Effector memory CD4-positive, alpha-beta T cell (primary cell): ENCODE measurements around the gene LAPTM4A.
"Not testable (repeated sequence)": the region's sequence is repeated elsewhere in the genome, so short reads cannot be mapped to it uniquely, and the experiment has no call there.

Experiments
- DNase-seq, 3 donors: peaks; one replicate each; pipeline ENCODE4 v3.0.0-alpha.2; 2020
- H3K27ac ChIP-seq: 2 replicates; pipeline ENCODE4 v1.7.0; 2013; ENCODE audit warnings: mild to moderate bottlenecking, low read length, moderate library complexity; ENCODE audit not compliant: insufficient read depth, poor library complexity, severe bottlenecking
- H3K27me3 ChIP-seq: replicated peaks from 2 replicates; pipeline ENCODE4 v1.7.0; 2013; ENCODE audit warnings: mild to moderate bottlenecking, low read length; ENCODE audit not compliant: insufficient read depth, control insufficient read depth, poor library complexity, severe bottlenecking
- H3K36me3 ChIP-seq: 2 replicates; pipeline ENCODE4 v1.7.0; 2013; ENCODE audit warnings: mild to moderate bottlenecking, low read length, moderate library complexity; ENCODE audit not compliant: control insufficient read depth, insufficient read depth
- H3K4me1 ChIP-seq: 2 replicates; pipeline ENCODE4 v1.7.0; 2013; ENCODE audit warnings: low read length, mild to moderate bottlenecking; ENCODE audit not compliant: control insufficient read depth, insufficient read depth, poor library complexity, severe bottlenecking
- H3K4me3 ChIP-seq: 2 replicates; pipeline ENCODE4 v1.7.0; 2013; ENCODE audit warnings: low read length, low read depth, mild to moderate bottlenecking; ENCODE audit not compliant: insufficient read depth, poor library complexity, severe bottlenecking
- H3K9me3 ChIP-seq: 2 replicates; pipeline ENCODE4 v1.7.0; 2013; ENCODE audit warnings: mild to moderate bottlenecking, low read length, moderate library complexity; ENCODE audit not compliant: control insufficient read depth

LAPTM4A gene

DNA sequence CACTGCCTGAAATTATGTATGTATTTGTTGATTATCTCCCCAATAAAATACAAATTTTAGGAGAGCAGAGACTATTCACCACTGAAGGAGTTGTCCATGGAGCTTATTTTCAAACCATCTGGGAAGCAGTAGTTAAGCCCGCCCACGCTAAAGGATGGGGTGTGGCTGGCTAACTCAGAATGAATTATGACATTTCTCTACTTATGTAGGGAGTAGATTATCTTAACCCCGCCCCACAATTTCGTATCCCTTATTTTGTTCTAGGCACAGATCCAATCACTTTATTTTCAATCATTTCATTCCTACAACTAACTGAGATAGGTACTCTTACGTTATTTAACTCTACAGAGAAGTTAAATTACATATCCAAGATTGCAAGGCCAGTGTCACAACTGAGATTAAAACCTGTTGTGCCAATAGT, 1.4 kb upstream of the LAPTM4A start:
- Histone ChIP-seq H3K4me1 (peaks cover 11% of the 10 kb centered on the region), H3K27me3 (no peaks in the 10 kb centered on the region), H3K27ac (no peak overlapping the region), H3K9me3 (no peaks in the 10 kb centered on the region), H3K4me3 (no peak overlapping the region), H3K36me3 (no peaks in the 10 kb centered on the region)
- DNase-seq = no peak

DNA sequence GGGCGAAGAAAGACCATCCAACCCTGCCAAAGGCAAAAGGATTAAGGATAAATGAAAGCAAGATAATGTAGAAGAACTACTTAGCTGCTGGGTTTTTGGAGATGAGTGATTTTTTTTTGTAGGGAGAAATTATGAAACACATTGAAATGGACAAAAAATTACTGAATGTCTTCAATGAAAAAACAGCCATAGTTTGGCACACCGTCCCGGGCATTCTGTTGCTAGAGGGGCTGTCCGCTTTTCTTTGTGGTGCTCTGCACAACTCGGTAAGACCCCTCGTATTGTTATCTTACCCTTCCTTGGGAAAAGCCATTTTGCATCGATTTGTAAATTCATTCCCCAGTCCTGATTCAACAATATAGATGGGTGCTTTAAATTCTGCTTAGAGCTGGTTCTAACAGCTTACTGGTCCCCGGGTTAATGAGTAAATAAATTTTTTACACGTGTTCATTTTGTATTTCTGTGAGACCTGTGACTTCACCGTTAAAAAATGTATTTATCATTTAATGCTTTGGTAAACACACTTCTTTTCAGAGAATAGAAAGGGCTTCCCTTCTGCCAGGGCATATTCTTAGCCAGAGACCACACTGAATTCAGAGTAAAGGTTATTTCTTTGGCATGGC, 912 bp upstream of the LAPTM4A start:
- H3K27ac ChIP-seq = peak overlapping the region; percentile 95
- H3K4me1 ChIP-seq = peaks cover 11% of the 10 kb centered on the region
- H3K27me3 ChIP-seq = no peaks in the 10 kb centered on the region
- no peaks in the 10 kb centered on the region for H3K9me3 ChIP-seq
- no peaks in the 10 kb centered on the region for H3K36me3 ChIP-seq
- no peak for DNase-seq
- peak overlapping the region; percentile 57 for H3K4me3 ChIP-seq

DNA sequence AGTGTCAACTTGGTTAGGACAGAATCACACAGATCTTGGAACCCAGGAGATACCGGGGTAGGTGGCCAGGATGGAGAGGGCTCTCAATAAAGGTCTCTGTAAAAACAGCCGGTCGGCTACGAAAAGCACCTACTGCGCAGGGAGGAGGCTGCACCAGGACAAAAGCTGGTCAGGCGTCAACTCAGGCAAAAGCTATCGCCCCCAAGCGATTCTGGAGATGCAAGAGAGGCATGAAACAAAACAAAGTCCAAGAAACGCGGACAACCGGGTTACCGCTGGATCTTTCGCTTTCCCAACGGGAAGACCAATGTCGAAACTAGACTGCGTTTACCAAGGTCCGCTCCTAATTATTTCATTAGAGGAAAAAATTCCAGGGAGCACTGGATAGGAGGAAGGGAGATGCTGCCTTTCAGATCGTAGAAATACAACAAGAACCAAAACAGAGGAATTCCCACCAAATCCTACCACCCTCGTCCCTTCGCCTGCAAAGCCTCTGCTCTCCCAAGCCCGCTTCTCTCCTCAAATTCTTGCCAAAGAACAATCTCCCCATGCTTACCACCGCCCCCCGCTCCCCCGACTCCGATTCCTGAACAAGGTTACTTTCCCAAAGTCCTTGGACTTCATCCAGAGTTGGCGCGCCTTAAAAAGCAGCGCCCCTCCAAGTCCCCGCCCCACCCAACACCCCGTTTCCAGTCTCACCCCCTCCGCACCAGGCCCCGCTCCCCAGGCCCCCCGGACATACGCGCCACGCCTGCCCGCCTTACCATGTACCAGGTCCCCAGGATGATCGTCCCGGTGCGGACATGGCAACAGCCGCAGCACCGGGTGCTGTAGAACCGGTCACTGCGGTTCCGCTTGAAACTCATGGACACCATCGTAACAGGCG, 539 bp downstream of the LAPTM4A start:
- peak overlapping the region; percentile 57 for H3K4me3 ChIP-seq
- peak in 1 of 3 donors; percentile 1 for DNase-seq
- H3K36me3 ChIP-seq = no peaks in the 10 kb centered on the region
- H3K27me3 ChIP-seq = no peaks in the 10 kb centered on the region
- peak overlapping the region; percentile 95 for H3K27ac ChIP-seq
- H3K4me1 ChIP-seq = peaks cover 11% of the 10 kb centered on the region
- H3K9me3 ChIP-seq = no peaks in the 10 kb centered on the region

DNA sequence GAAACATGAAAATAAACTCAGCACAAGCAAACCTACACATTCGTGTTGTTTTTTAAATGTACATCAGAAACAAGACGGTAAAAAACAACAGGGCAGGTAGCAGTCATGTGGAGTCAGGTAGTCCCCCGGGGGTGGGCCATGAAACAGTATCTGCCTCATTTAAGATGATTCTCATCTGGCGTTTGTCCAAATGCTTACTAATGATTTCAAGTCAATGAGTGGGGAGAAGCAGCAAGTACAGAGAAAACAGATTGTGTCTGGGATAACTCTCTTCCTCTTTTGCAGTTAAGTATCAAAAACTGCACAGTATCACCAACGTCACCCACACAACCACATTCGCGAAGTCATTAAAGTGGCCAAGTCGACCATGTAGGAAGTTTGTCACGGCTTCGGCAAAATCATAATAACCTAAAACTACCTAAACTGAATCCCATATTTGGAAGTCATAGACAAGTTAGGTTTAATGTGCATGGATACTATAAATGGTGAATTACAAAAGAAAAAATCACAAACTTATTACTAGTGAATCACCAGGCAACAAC, 1.3 kb downstream of the LAPTM4A start:
- DNase-seq = peak in 2 of 3 donors; percentile 5 to 35
- Histone ChIP-seq H3K4me3 (peak overlapping the region; percentile 57), H3K36me3 (no peaks in the 10 kb centered on the region), H3K9me3 (no peaks in the 10 kb centered on the region), H3K4me1 (peaks cover 11% of the 10 kb centered on the region), H3K27me3 (no peaks in the 10 kb centered on the region), H3K27ac (peak overlapping the region; percentile 95)

DNA sequence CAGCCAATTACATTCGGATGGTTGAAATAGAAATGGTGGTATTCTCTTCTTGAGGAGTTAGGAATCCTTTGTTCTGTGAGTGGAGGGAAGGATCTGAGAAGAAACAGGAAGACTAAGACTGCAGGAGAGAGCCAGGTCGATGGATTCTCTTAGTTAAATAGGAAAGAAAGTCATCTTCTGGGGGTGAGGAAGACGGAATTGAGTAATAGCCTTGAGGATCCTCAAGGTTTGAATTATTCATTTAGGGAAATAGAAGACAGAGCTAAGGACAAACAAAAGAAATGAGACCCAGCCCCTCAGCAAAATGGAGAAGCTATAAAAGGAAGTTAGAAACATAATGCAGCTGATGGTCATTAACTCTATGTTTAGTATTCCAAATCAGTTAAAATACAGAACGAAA, 1.8 kb downstream of the LAPTM4A start:
- Histone ChIP-seq H3K27ac (no peak overlapping the region), H3K9me3 (no peaks in the 10 kb centered on the region), H3K4me3 (peak overlapping the region; percentile 57), H3K36me3 (no peaks in the 10 kb centered on the region), H3K27me3 (no peaks in the 10 kb centered on the region), H3K4me1 (peaks cover 11% of the 10 kb centered on the region)
- no peak for DNase-seq

DNA sequence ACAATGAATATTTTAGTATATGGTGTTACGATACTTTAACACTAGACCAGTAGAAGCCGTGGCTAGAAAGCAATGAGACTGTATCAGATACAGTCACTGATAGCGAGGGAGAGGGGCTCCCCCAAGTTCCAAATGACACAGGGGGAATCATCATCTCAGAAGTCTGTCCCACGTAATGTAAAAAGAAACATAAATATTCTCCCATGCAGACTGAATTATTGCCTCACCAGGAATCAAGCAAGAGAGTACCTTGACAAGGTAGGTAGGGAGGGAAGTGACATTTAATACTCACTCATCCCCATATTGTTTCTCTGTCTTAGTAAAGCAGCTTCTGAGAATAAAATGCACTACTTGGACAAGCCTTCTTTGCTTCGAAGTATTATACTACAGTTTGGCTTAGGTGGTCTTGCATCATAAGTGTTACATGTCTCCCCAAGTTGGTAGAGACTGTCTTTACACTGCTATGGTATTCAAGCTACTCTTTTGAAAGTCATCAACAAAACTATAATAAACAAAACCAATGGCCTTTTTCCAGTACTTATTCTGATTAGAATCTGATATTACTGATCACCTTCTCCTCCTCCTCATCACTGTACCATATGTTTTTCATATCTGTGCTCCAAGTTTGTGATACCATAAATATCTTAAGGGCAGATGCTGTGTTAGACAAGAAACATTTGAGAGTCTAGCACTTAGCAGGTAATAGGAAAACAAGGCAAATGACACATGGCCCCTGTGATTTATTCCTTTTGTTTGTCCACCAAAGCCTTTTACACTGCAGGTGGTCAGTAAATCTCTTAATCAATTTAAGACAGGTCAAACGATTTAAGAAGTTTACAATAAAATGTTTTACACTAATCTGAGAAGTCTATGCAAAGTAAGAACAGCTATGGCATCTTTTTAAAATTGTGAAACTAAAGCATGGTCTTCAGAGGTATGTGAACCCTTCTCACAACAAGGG, 2.7 kb downstream of the LAPTM4A start:
- no peak overlapping the region for H3K4me3 ChIP-seq
- H3K36me3 ChIP-seq = no peaks in the 10 kb centered on the region
- H3K4me1 ChIP-seq = peaks cover 11% of the 10 kb centered on the region
- H3K27ac ChIP-seq = no peak overlapping the region
- DNase-seq = no peak
- no peaks in the 10 kb centered on the region for H3K9me3 ChIP-seq
- H3K27me3 ChIP-seq = no peaks in the 10 kb centered on the region

DNA sequence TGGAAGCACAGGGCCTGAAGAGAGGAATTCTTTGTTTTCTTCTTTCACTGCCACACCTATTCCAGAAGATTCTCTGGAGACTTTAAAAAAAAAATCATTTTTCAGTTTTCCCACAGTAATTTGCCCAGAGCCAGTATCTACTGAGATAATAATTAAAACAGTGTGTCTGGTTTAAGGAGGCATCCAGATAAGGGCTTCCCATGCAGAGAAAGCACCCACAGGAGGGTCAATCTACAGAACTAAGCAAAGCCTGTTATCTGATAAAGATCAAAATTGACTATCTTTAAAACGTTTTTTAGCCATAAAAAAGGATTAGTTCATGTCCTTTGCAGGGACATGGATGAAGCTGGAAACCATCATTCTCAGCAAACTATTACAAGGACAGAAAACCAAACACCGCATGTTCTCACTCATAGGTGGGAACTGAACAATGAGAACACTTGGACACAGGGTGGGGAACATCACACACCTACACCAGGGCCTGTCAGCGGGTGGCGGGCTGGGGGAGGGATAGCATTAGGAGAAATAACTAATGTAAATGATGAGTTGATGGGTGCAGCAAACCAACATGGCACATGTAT, 5.6 kb downstream of the LAPTM4A start:
- H3K4me3 ChIP-seq, H3K36me3 ChIP-seq, DNase-seq, H3K27me3 ChIP-seq, H3K9me3 ChIP-seq, H3K27ac ChIP-seq: not testable (repeated sequence)
- peaks cover 11% of the 10 kb centered on the region for H3K4me1 ChIP-seq

DNA sequence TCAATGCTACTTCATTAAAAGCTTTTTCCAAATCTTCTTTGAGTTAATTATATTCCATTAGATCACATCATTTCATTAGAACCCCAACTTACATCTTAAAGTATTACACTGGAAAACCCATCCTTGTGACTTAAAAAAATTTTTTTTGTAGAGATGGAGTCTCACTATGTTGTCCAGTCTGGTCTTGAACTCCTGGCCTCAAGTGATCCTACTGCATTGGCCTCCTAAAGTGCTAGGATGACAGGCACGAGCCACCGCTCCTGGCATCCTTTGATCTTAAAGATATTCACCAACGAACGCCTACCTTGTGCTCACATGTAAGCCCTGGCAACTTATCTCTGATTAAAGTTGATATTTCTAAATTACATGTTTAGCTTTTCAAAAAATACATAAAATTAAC, 6.7 kb downstream of the LAPTM4A start:
- no peak for DNase-seq
- Histone ChIP-seq H3K4me1 (peaks cover 7% of the 10 kb centered on the region), H3K36me3 (peaks cover 11% of the 10 kb centered on the region), H3K4me3 (no peak overlapping the region), H3K9me3 (no peaks in the 10 kb centered on the region), H3K27ac (no peak overlapping the region), H3K27me3 (no peaks in the 10 kb centered on the region)

DNA sequence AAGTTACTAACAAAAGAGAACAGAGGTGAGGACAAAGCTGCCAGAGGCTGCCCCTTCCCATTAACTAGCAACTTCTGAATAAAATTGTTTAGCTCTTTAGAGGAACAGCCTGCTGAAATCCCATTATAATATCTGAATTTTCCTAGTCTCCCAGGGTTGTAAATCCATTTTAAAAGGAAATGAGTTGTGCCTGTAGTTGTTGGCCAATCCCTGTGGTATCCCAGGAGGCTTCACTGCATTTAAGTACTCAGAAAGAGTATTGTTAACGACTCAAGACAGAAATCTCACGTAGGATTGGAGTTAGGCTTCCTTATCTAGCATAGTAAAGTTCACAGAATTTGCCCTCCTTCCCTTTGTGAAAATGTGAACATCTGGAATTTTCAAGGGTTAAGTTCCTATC, 8.9 kb downstream of the LAPTM4A start:
- H3K4me3 ChIP-seq = no peak overlapping the region
- no peak overlapping the region for H3K27ac ChIP-seq
- no peaks in the 10 kb centered on the region for H3K27me3 ChIP-seq
- no peaks in the 10 kb centered on the region for H3K9me3 ChIP-seq
- no peaks in the 10 kb centered on the region for H3K4me1 ChIP-seq
- peaks cover 32% of the 10 kb centered on the region for H3K36me3 ChIP-seq
- DNase-seq = no peak
